ENCODE data around the gene ORM1.

DNA sequence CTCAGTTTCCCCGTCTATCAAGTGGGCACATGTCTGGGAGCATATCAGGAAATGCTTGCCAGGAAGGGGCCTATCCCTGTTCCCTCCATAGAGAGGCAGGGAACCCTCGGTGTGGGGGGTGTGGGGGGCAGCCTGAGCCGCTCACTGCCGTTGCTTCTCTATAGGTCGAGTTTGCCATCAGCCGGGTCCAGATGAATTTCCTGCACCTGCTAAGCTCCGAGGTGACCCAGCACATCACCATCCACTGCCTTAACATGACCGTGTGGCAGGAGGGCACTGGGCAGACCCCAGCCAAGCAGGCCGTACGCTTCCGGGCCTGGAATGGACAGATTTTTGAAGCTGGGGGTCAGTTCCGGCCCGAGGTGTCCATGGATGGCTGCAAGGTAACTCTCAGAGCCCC lies 13.8 kb upstream of the ORM1 start:
- TF ChIP-seq CTCF (IDR thresholded peaks at IDR 0.05): no peak
- TF ChIP-seq POLR2A (IDR thresholded peaks at IDR 0.05): no peak

Measured in adrenal gland (tissue), 5 donors.